Activated CD4-positive, alpha-beta T cell treated with anti-CD3 and anti-CD28 coated beads for 1 hour (primary cell): Measurements from ENCODE around the gene VGF.

Experiments used
- DNase-seq: peaks from one replicate; pipeline ENCODE4 v3.0.0-alpha.2; 2020

Gene VGF

GRCh38 chr7:101180130-101180755, 14.9 kb upstream of the VGF start, which contains the start of gene NAT16:
Gene NAT16 (minus strand): TSS chr7:101180293. CDS start chr7:101174807, 5,486 bp downstream.
- no peak for DNase-seq

GRCh38 chr7:101179713-101180112, 14.3 kb upstream of the VGF start:
- no peak for DNase-seq

GRCh38 chr7:101179117-101179516, 13.7 kb upstream of the VGF start:
- DNase-seq, result no peak

GRCh38 chr7:101177644-101178043, 12.3 kb upstream of the VGF start:
- DNase-seq, result no peak

GRCh38 chr7:101175664-101176063, 10.3 kb upstream of the VGF start:
- DNase-seq, result no peak

- no peak for DNase-seq
These were observed 9.0 kb upstream of the VGF start for GRCh38 chr7:101174322-101174854.

GRCh38 chr7:101173752-101174244, 8.4 kb upstream of the VGF start:
- peak; percentile 35 for DNase-seq

GRCh38 chr7:101172854-101173751, 7.7 kb upstream of the VGF start:
- DNase-seq, result no peak

GRCh38 chr7:101172005-101172853, 6.9 kb upstream of the VGF start:
- no peak for DNase-seq

- DNase-seq, result no peak
These were observed 6.1 kb upstream of the VGF start for GRCh38 chr7:101171442-101171837.

- DNase-seq, result no peak
These were observed 5.5 kb upstream of the VGF start for GRCh38 chr7:101170617-101171441.

GRCh38 chr7:101169838-101170551, 4.6 kb upstream of the VGF start:
- DNase-seq, result peak; percentile 69

- no peak for DNase-seq
These were observed 3.9 kb upstream of the VGF start for GRCh38 chr7:101169110-101169837.

- DNase-seq, result no peak
These were observed 3.2 kb upstream of the VGF start for GRCh38 chr7:101168412-101169049.

GRCh38 chr7:101167645-101168411, 2.5 kb upstream of the VGF start:
- DNase-seq, result no peak

- no peak for DNase-seq
These were observed 1.7 kb upstream of the VGF start for GRCh38 chr7:101166909-101167644.

GRCh38 chr7:101166648-101166908, 1.2 kb upstream of the VGF start:
- no peak for DNase-seq

GRCh38 chr7:101165958-101166647, 734 bp upstream of the VGF start:
- DNase-seq, result no peak
